ENCODE measurements around the gene METTL22. TPM values are rescaled to one million over a fixed set of nuclear protein-coding genes. Genes with fewer than 3 reads are reported as not detected.

Gene METTL22
- total and polyA plus RNA-seq, 4 donors, result 17.9 to 39.4 (median 32.4) TPM

DNA sequence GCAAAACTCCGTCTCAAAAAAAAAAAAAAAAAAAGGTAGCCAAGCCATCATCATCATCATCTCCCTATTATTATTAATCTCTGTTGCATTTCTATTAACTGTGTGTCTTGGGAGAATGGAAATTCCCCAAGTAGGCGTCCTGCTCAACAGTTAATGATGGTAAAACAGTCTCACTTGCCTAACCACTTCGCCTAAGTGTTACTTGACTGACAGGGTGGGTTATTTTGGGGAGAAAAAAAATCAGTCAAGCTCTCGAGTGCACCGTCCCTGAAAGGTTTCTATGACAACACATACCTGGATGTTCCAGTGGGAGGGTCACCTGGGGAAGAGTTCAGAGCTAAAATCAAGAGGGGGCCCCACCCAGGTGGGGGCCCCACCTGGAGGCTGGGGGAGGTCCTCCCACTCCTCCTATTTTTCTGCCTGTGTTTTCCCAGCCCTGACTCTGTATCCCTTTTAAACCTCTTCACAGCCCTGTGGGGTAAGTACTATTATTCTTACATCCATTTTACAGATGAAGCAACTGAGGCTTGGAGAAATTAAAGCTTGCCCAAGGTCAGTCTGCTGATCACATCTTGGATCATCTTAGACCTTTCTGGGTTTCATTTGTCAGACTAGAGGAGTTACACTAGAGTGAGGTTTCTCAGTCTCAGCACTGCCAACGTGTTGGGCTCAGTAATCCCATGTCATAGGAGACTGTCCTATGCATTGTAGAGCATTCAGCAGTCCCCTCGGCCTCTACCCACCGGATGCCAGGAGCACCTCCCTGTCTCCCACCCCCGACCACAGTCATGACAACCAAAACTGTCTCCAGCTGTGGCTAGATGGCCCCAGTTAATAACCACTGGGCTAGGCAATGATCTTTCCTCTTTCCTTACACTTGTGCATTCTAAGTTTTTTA is 41.9 kb downstream of the METTL22 start:
- no peak for ATAC-seq (ENCODE audit: insufficient read depth, low FRiP score)
- TF ChIP-seq, protein P1, sequence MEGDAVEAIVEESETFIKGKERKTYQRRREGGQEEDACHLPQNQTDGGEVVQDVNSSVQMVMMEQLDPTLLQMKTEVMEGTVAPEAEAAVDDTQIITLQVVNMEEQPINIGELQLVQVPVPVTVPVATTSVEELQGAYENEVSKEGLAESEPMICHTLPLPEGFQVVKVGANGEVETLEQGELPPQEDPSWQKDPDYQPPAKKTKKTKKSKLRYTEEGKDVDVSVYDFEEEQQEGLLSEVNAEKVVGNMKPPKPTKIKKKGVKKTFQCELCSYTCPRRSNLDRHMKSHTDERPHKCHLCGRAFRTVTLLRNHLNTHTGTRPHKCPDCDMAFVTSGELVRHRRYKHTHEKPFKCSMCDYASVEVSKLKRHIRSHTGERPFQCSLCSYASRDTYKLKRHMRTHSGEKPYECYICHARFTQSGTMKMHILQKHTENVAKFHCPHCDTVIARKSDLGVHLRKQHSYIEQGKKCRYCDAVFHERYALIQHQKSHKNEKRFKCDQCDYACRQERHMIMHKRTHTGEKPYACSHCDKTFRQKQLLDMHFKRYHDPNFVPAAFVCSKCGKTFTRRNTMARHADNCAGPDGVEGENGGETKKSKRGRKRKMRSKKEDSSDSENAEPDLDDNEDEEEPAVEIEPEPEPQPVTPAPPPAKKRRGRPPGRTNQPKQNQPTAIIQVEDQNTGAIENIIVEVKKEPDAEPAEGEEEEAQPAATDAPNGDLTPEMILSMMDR (IDR thresholded peaks at IDR 0.05; ENCODE audit: control extremely low read depth, extremely low read depth), result no peak
- DNase-seq, result peak in 1 of 3 donors; percentile 20
- Histone ChIP-seq H3K9ac (ENCODE audit: insufficient read depth in 1 of 2, low read length in 2 of 2) (no peak overlapping the region), H3K27ac (ENCODE audit: low read depth in 1 of 2, low read length in 1 of 2) (no peak overlapping the region), H3K36me3 (ENCODE audit: control insufficient read depth in 4 of 4, insufficient read depth in 4 of 4, low read length in 4 of 4) (peaks cover 0 to 7% (median 5%) of the 10 kb centered on the region in 4 donors), H3K4me3 (no peak overlapping the region), H3K4me1 (ENCODE audit: control insufficient read depth in 5 of 5, insufficient read depth in 5 of 5, low read length in 5 of 5) (no peaks in the 10 kb centered on the region), H3K9me3 (ENCODE audit: control insufficient read depth in 4 of 4, insufficient read depth in 3 of 4, low read length in 3 of 4) (no peaks in the 10 kb centered on the region), H3K27me3 (ENCODE audit: control insufficient read depth in 3 of 3, insufficient read depth in 3 of 3, low read length in 2 of 3) (no peaks in the 10 kb centered on the region)
- 74 to 87% methylated on average over 9 of the region's 9 CpGs for WGBS, 2 donors

DNA sequence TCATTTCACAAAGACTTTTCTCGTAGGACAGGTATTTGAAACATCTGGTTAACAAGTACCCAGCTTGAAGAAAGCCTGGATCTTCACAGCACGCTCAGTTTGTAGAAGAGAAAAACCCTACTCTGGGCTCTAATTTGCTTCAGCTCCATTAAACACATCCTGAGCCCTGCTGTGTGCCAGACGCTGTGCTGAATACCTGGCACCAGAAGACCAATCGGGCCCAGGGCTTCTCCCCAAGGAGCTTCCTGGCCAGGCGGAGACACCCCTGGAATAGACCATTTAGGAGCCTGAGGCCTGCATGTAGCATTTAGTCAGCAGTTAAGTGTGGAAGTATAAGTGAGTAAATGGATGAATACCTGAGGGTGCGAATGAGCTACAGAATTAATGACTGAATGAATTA is 44.0 kb downstream of the METTL22 start:
- H3K4me1 ChIP-seq (ENCODE audit: control insufficient read depth in 5 of 5, insufficient read depth in 5 of 5, low read length in 5 of 5), result no peaks in the 10 kb centered on the region
- no peak overlapping the region for H3K27ac ChIP-seq (ENCODE audit: low read depth in 1 of 2, low read length in 1 of 2)
- no peak for DNase-seq
- H3K9ac ChIP-seq (ENCODE audit: insufficient read depth in 1 of 2, low read length in 2 of 2), result no peak overlapping the region
- no peak overlapping the region for H3K4me3 ChIP-seq
- H3K27me3 ChIP-seq (ENCODE audit: control insufficient read depth in 3 of 3, insufficient read depth in 3 of 3, low read length in 2 of 3), result no peaks in the 10 kb centered on the region
- peaks cover 0 to 7% (median 5%) of the 10 kb centered on the region in 4 donors for H3K36me3 ChIP-seq (ENCODE audit: control insufficient read depth in 4 of 4, insufficient read depth in 4 of 4, low read length in 4 of 4)
- 85 to 89% methylated on average over 6 of the region's 6 CpGs for WGBS, 2 donors
- TF ChIP-seq, protein P1 (IDR thresholded peaks at IDR 0.05; ENCODE audit: control extremely low read depth, extremely low read depth), result no peak
- ATAC-seq (ENCODE audit: insufficient read depth, low FRiP score), result no peak
- H3K9me3 ChIP-seq (ENCODE audit: control insufficient read depth in 4 of 4, insufficient read depth in 3 of 4, low read length in 3 of 4), result no peaks in the 10 kb centered on the region

DNA sequence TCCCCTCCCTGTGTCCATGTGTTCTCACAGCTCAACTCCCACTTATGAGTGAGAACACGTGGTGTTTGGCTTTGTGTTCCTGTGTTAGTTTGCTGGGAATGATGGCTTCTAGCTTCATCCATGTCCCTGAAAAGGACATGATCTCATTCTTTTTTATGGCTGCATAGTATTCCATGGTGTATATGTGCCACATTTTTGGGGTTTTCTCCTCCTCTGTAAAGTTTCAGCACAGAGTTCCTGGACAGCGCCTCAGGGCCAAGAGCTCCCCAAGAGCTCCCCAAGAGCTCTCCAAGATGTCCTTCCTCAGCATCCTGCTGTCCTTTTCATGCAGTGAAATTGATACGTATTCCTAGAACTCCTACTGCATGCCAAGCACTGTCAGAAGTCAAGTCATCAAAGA is 46.0 kb downstream of the METTL22 start:
- no peak for DNase-seq
- Histone ChIP-seq H3K36me3 (ENCODE audit: control insufficient read depth in 4 of 4, insufficient read depth in 4 of 4, low read length in 4 of 4) (peaks cover 0 to 7% (median 5%) of the 10 kb centered on the region in 4 donors), H3K9ac (ENCODE audit: insufficient read depth in 1 of 2, low read length in 2 of 2) (no peak overlapping the region), H3K4me1 (ENCODE audit: control insufficient read depth in 5 of 5, insufficient read depth in 5 of 5, low read length in 5 of 5) (no peaks in the 10 kb centered on the region), H3K27ac (ENCODE audit: low read depth in 1 of 2, low read length in 1 of 2) (no peak overlapping the region), H3K4me3 (no peak overlapping the region), H3K9me3 (ENCODE audit: control insufficient read depth in 4 of 4, insufficient read depth in 3 of 4, low read length in 3 of 4) (no peaks in the 10 kb centered on the region), H3K27me3 (ENCODE audit: control insufficient read depth in 3 of 3, insufficient read depth in 3 of 3, low read length in 2 of 3) (no peaks in the 10 kb centered on the region)
- no peak for ATAC-seq (ENCODE audit: insufficient read depth, low FRiP score)
- 95 to 97% methylated on average over 3 of the region's 3 CpGs for WGBS, 2 donors
- TF ChIP-seq, protein P1 (IDR thresholded peaks at IDR 0.05; ENCODE audit: control extremely low read depth, extremely low read depth), result no peak
